T-helper 2 cell treated with Interferon-gamma antibody and Interleukin-4, amounts not matched to agents 100 ng/mL and 5 ng/mL, for 36 hours (primary cell): ENCODE measurements around the gene DUS3L. TPM values are rescaled to one million over a fixed set of nuclear protein-coding genes. Genes with fewer than 3 reads are reported as not detected.

Source experiments
- intact Hi-C: fragments of 100-400 bp; cut with micrococcal nuclease; formaldehyde crosslinking; loops from one replicate; pipeline ENCODE4 v1.15.1; 2023
- total RNA-seq: library from RNA; stranded (reverse); gene quantifications from 2 replicates; pipeline ENCODE4 v1.2.3, GENCODE V29; 2022

The DUS3L gene
- total RNA-seq, 1 donor from 2014 or later = 56.1 TPM

GRCh38 chr19:5822181-5822844 is 31.4 kb upstream of the DUS3L start:
- intact Hi-C loops = no loop called here

DNA sequence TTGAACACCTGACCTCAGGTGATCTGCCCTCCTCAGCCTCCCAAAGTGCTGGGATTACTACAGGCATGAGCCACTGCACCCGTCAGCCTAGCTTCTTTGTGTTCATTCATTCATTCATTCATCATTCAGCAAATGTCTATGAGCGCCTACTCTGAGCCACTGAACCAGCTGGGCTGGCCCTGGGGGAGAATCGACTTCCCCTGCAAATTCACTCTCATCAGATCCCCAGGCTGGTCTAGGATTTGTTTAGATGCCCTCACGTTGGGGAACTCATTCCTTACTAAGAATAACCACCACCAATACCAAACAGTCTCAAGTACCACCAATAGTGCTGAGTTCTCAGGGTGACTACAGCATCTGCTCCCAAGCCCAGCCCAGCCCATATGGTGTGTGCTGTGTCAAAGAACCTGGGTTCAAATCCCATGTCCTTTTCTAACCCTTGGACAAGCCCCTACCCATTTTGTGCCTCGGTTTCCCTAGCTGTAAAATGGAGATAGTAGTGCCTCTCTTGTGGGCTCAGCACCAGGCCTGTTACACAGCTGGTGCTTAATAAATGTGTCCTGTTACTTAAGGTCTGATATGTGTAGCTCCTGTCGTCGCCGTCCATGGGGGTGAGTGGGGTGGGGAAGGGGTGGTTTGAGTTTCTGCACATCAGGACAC is 30.7 kb upstream of the DUS3L start:
- intact Hi-C loops = no loop called here

DNA sequence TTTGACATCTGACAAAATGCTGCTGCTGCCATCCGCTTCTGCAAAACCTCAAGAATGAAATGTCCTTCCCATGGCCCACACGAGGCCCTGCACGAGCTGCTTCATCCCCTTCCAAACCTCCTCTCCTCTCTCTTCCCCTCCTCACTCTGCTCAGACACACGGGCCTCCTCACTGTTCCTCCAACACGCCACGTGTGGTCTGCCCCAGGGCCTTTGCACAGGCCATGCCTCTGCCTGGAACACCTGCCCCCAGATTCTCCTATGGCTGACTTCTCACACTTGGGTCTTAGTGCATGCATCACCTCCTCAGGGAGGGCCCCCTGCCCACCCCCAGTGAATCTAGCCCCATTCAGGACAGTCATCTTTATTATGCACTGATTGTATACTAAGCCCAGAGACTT is 29.8 kb upstream of the DUS3L start:
- intact Hi-C loops = no loop called here

GRCh38 chr19:5818594-5818993 is 27.6 kb upstream of the DUS3L start:
- intact Hi-C loops = no loop called here

GRCh38 chr19:5817218-5817617 is 26.3 kb upstream of the DUS3L start:
- intact Hi-C loops = no loop called here

GRCh38 chr19:5814852-5815246 is 23.9 kb upstream of the DUS3L start:
- intact Hi-C loops = no loop called here

GRCh38 chr19:5814123-5814851 is 23.3 kb upstream of the DUS3L start:
- intact Hi-C loops = no loop called here

DNA sequence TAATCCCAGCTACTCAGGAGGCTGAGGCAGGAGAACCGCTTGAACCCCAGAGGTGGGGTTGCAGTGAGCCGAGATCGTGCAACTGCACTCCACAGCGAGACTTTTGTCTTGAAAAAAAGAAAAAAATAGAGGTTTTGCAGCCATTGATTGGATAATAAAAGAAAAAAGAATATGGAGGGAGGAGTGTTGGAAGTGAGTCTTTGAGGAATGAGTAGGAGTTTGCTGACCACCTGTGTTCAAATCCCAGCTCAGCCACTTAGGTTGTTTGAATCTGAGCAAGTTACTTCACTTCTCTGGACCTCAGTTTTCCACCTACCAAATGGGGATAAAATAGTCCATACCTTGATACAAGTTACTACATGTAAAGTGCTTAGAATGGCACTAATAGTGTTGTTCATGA is 20.2 kb upstream of the DUS3L start:
- intact Hi-C loops = no loop called here

GRCh38 chr19:5809469-5809868 is 18.5 kb upstream of the DUS3L start:
- intact Hi-C loops = no loop called here

- intact Hi-C loops = no loop called here
Observed at GRCh38 chr19:5809053-5809452, 18.1 kb upstream of the DUS3L start.

DNA sequence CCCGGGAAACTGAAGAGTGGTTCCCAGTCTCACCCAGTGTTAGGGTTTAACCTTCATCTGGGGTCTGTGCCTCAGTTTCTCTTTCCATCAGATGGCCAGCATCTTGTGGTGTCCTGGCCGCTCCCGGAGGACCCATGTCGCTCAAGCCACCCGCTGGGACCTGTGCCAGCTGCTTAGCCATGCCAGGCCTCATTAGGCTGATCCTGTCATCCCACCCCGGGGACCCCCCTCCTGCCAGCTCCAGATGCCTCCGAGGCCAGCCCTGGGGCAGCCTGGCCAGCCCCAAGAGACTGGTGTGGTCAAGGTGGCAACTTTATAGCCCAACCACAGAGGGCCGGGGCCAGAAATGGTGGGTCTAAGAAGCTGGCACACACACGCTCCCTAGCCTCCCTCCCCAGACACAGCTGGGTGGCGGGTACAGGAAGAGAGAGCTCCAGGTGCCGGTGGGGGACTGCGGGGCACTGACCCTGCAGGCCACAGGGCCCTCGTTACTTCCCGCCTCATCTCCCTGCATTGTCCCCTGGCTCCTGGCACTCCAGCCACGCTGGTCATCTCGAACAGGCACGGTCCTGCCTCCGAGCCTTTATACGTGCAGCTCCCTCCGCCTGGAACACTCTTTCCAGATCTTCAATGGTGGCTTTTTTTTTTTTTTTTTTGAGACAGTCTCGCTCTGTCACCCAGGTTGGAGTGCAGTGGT is 17.3 kb upstream of the DUS3L start:
- intact Hi-C loops = no loop called here

- intact Hi-C loops = no loop called here
Observed at GRCh38 chr19:5806905-5807304, 15.9 kb upstream of the DUS3L start.

DNA sequence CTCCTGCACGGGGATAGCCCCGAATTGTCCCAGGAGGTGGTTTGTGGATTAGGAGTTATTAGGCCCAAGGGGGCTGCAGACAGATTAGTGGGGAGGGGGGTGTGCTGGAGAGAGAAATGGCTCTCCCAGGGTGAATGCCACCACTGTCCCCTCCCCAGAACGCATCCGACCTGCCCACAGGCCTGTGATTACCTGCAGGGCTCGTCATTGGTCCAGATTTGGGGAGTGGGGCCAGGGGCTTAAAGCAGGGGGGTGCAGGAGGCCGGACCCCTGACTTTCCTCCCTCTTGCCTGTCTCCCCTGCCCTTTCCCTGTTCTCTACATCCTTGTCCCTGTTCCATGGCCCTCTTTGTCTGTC is 15.1 kb upstream of the DUS3L start:
- intact Hi-C loops = no loop called here

- intact Hi-C loops = loop anchor here (2.0 kb wide), 1 partner anchor 217 kb away; no protein-coding TSS in a partner anchor
Observed at GRCh38 chr19:5805462-5806132, 14.6 kb upstream of the DUS3L start.

DNA sequence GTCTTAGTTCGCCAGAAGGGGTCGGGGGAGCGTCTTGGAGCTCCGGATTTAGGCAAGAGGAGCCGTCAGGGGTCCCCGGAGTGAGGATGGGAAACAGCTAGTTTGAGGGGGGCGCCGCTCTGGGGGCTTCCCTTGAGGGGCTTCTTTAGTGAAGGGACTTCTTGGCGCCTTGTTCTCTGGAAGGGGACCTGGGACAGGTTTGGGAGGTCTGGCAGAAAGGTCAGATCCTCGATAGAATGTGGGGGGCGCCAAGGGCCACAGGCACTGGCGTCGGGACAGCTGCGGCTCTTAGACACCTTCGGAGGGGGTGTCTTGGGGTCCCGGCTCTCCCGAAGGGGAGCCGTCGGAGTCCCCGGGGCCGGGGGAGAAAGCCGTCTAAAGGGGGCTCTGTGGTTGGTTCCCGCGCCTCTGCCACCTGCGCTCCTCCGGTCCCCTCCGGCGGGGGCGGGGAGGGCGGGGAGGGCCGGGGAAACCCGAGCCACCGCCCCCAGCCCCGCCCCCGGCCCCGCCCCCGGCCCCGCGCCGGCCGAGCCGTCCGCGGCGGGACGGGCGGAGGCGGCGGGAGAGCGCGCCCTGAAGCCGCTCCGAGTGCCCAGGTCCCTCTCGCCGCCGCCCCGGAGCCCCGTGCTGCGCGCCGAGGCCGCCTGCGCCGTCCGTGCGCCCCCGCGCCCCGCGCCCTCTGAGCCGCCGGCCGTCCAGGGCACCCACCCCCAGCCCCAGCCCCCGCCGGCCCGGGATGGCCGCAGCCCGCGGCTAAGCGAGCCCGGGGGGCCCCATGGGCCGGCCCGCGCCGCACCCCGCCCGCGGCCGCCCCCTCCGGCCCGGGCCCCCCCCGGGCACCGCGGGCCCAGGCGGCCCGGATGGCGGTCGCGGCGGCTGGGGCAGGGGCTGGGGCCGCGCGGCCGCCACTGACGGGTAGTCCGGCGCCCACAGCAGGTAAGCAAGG is 13.8 kb upstream of the DUS3L start, which contains the start of gene NRTN:
Gene NRTN (plus strand): TSS at position 552 of the 946 bp plus-strand sequence. CDS start 19,099 bp downstream, outside the sequence.
- intact Hi-C loops = loop anchor here (1.0 to 2.0 kb wide), 4 partner anchors 24 to 218 kb away; partner anchors contain the start of gene VMAC

GRCh38 chr19:5803752-5804515 is 13.0 kb upstream of the DUS3L start:
- intact Hi-C loops = loop anchor here (1.0 to 2.0 kb wide), 4 partner anchors 24 to 219 kb away; partner anchors contain the start of gene VMAC

DNA sequence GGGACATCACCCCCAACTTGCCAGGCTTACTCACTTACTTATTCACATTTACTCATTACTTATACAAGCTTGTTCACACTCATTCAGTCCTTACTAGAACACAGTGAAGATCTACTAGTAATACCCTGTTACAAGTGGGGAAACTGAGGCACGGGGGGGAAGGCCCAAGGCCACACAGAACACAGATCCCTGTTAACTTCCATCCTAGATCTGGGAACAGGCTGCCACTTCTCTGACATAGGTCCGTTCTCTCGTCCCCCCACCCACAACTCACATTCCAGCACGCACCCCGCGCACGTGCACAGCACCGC is 12.4 kb upstream of the DUS3L start:
- intact Hi-C loops = no loop called here

DNA sequence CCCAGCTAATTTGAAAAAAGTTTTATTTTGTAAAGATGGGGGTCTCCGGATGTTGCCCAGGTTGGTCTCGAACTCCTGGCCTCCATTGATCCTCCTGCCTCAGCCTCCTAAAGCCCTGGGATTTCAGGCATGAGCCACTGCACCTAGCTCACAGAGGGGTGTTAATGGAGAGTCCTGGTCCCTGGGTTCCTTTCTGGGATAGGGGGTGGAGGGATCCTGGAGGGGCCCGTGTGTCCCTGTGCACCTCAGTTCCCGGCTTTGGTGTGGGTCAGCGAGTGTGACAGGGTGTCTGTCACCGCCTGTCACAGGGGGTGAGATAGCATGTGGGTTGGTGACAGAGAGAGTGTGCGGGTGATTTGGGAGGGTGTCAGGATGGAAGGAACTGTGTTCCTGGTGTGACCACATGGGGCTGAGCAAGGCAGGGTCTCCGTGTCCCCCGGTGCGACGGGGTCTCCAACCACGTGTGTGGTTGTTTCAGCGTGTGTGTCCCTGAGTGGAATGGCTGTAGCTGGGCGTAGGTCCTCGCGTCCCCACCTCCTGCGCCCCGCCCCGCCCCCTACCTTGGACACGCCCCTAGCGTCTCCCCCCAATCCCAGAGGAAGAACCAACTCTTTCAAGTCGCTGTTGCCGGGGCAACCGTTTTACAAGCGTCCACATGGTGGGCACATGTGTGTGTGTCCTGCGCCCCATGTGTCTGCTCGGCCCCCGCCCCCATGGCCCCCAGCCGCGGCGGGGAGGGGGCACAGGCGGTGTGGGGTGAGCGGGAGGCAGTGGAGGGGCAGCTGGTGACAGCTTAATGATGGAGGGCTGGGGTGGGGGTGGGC is 11.0 kb upstream of the DUS3L start:
- intact Hi-C loops = no loop called here
